SK-N-SH (cell line): ENCODE data around the gene FJX1. TPM values are rescaled to one million over a fixed set of nuclear protein-coding genes. Genes with fewer than 3 reads are reported as not detected.

Experiments
- CTCF ChIA-PET: fragments of 300-600, 350-600 bp; formaldehyde crosslinking; extraction: SDS; loops from one replicate; lab custom pipeline; 2021; lab: Yijun Ruan, JAX
- POLR2A ChIA-PET: fragments of 350-600 bp; sonication (Branson Sonifier 250); formaldehyde crosslinking; extraction: SDS; loops from one replicate; lab custom pipeline; 2020; ENCODE audit warnings: antibody characterized with exemption, inconsistent platforms; lab: Yijun Ruan, JAX
- DNase-seq: peaks from one replicate; pipeline ENCODE4 v3.0.0; 2012
- H2AFZ ChIP-seq: fragments of 200-600 bp; sonication (generic); 2 replicates; pipeline ENCODE4 v1.8.1; 2016; ENCODE audit warnings: antibody characterized with exemption, mild to moderate bottlenecking, low read depth
- H3F3A ChIP-seq: fragments of 200-600 bp; sonication (generic); replicated peaks from 2 replicates; pipeline ENCODE3; 2016; ENCODE audit warnings: antibody characterized with exemption, mild to moderate bottlenecking; ENCODE audit not compliant: insufficient read depth
- H3K27ac ChIP-seq, 2 experiments: fragments of 200-500 bp in 1 of 2; fragments of 200-600 bp in 1 of 2; sonication (Bioruptor generic) in 1 of 2; sonication (generic), shearing (Covaris generic) in 1 of 2; 2 replicates each; pipeline versions ENCODE4 v1.5.1 to v1.6.1; 2014 to 2016; ENCODE audit warnings: low read depth in 2 of 2, inconsistent platforms in 1 of 2, low read length in 1 of 2, mild to moderate bottlenecking in 1 of 2, mixed read lengths in 1 of 2
- H3K27me3 ChIP-seq: fragments of 200-600 bp; sonication (generic), shearing (Covaris generic); 2 replicates; pipeline ENCODE4 v1.6.1; 2016; ENCODE audit warnings: mixed run types; ENCODE audit not compliant: insufficient read depth
- H3K36me3 ChIP-seq, 2 experiments: fragments of 200-500 bp in 1 of 2; fragments of 200-600 bp in 1 of 2; sonication (Bioruptor generic) in 1 of 2; sonication (generic) in 1 of 2; replicated peaks in 1 of 2; 2 replicates each; pipeline versions ENCODE3 to v1.5.1; 2014 to 2016; ENCODE audit warnings: low read length in 1 of 2, mild to moderate bottlenecking in 1 of 2; ENCODE audit not compliant: insufficient read depth in 2 of 2, control insufficient read depth in 1 of 2
- H3K4me1 ChIP-seq, 2 experiments: fragments of 200-500 bp in 1 of 2; fragments of 200-600 bp in 1 of 2; sonication (Bioruptor generic) in 1 of 2; sonication (generic), shearing (Covaris generic) in 1 of 2; 2 replicates each; pipeline versions ENCODE4 v1.5.1 to v1.6.1; 2014 to 2016; ENCODE audit warnings: low read depth in 1 of 2, low read length in 1 of 2, mixed run types in 1 of 2; ENCODE audit not compliant: insufficient read depth in 2 of 2, control insufficient read depth in 1 of 2
- H3K4me2 ChIP-seq: fragments of 200-600 bp; sonication (generic), shearing (Covaris generic); 2 replicates; pipeline ENCODE4 v1.6.1; 2017; ENCODE audit warnings: mixed run types
- H3K4me3 ChIP-seq, 2 experiments: fragments of 200-500 bp in 1 of 2; fragments of 200-600 bp in 1 of 2; sonication (Bioruptor generic) in 1 of 2; sonication (generic), shearing (Covaris generic) in 1 of 2; 2 replicates each; pipeline versions ENCODE4 v1.5.1 to v1.8.1; 2014 to 2016; ENCODE audit warnings: low read depth in 2 of 2, inconsistent platforms in 1 of 2, low read length in 1 of 2, mild to moderate bottlenecking in 1 of 2, mixed read lengths in 1 of 2, moderate library complexity in 1 of 2
- H3K79me2 ChIP-seq: fragments of 200-600 bp; sonication (generic); 2 replicates; pipeline ENCODE4 v1.8.1; 2017; ENCODE audit warnings: mild to moderate bottlenecking; ENCODE audit not compliant: insufficient read depth
- H3K9ac ChIP-seq: fragments of 200-600 bp; sonication (generic); 2 replicates; pipeline ENCODE4 v1.6.1; 2017; ENCODE audit warnings: mixed run types
- H3K9me2 ChIP-seq: fragments of 200-600 bp; sonication (generic); 2 replicates; pipeline ENCODE4 v1.6.1; 2017; ENCODE audit warnings: mixed run types
- H3K9me3 ChIP-seq: fragments of 200-600 bp; sonication (generic); 2 replicates; pipeline ENCODE4 v1.6.1; 2017; ENCODE audit warnings: mixed run types, mild to moderate bottlenecking, moderate library complexity
- H4K20me1 ChIP-seq: fragments of 200-600 bp; sonication (generic); 2 replicates; pipeline ENCODE4 v1.6.1; 2017; ENCODE audit warnings: mild to moderate bottlenecking, mixed run types; ENCODE audit not compliant: insufficient read depth
- CTCF ChIP-seq: fragments of 200-600 bp; sonication (generic); IDR thresholded peaks from 2 replicates; pipeline ENCODE4 v1.6.1; 2017; ENCODE audit warnings: antibody characterized with exemption, mild to moderate bottlenecking, moderate library complexity
- EZH2phosphoT487 ChIP-seq: fragments of 200-600 bp; sonication (generic); IDR thresholded peaks from 2 replicates; pipeline ENCODE4 v1.6.1; 2017; ENCODE audit warnings: low read depth, mixed run types, mild to moderate bottlenecking, antibody characterized with exemption, moderate library complexity, borderline replicate concordance
- GATA2 ChIP-seq: sonication (generic); formaldehyde crosslinking; IDR thresholded peaks from 2 replicates; pipeline ENCODE4 v1.5.0; 2020; ENCODE audit warnings: mild to moderate bottlenecking, missing genetic modification reagents
- IRF3 ChIP-seq: fragments of 150-350 bp; IDR thresholded peaks from 2 replicates; pipeline ENCODE4 v1.6.1; 2016; ENCODE audit warnings: mild to moderate bottlenecking, low read depth, low read length
- MAX ChIP-seq: IDR thresholded peaks from 2 replicates; pipeline ENCODE4 v1.4.0; 2012; ENCODE audit warnings: low read depth
- MEF2A ChIP-seq: IDR thresholded peaks from 2 replicates; pipeline ENCODE4 v1.4.0; 2012; ENCODE audit warnings: low read depth, borderline replicate concordance
- NRF1 ChIP-seq: IDR thresholded peaks from 2 replicates; pipeline ENCODE4 v1.6.1; 2012; ENCODE audit warnings: low read depth, mild to moderate bottlenecking, low read length
- REST ChIP-seq: IDR thresholded peaks from 2 replicates; pipeline ENCODE4 v1.6.1; 2012; ENCODE audit warnings: mild to moderate bottlenecking, low read depth, low read length, moderate library complexity
- RXRA ChIP-seq: IDR thresholded peaks from 2 replicates; pipeline ENCODE4 v1.4.0; 2012; ENCODE audit warnings: low read depth, mild to moderate bottlenecking, borderline replicate concordance
- WGBS: methylation state at CpG from one replicate; pipeline ENCODE4 v1.1.6; 2017; ENCODE audit warnings: low lambda C conversion rate; 5-methylcytosine and 5-hydroxymethylcytosine counted together
- polyA plus RNA-seq, 3 experiments: library from polyadenylated mRNA; depleted of rRNA; stranded (reverse); fragments of >200 nt; gene quantifications; 2 replicates each; pipeline ENCODE4 v1.2.3, GENCODE V29; 2012

FJX1 gene
- polyA plus RNA-seq, 1 of the 3 experiments (the other 2 are of a cell fraction): 34.5 TPM

- no peak overlapping the region for H2AFZ ChIP-seq
- H3K4me2 ChIP-seq: peak overlapping the region; percentile 90
- H3K9me2 ChIP-seq: no peaks in the 10 kb centered on the region
- H3K4me1 ChIP-seq: peaks cover 27 to 59% of the 10 kb centered on the region in 2 experiments
- CTCF ChIA-PET: interaction anchor here (0.6 to 3.8 kb wide), 16 partner anchors 8 to 652 kb away, joined by 3 to 34 read pairs (median 4); no protein-coding TSS in a partner anchor
- DNase-seq: peak; percentile 78
- H3K27me3 ChIP-seq: no peaks in the 10 kb centered on the region
- peak overlapping the region; percentile 71 for H3K4me3 ChIP-seq
- 0% methylated on average over 14 of the region's 91 CpGs for WGBS
- peaks cover 44% of the 10 kb centered on the region for H3F3A ChIP-seq
- POLR2A ChIA-PET: no interaction called here
- no peaks in the 10 kb centered on the region for H4K20me1 ChIP-seq
- H3K36me3 ChIP-seq: peaks cover 2 to 8% of the 10 kb centered on the region in 2 experiments
- peaks cover 40% of the 10 kb centered on the region for H3K79me2 ChIP-seq
- peak overlapping the region; percentile 55 to 94 for H3K27ac ChIP-seq
- peak overlapping the region; percentile 81 for H3K9ac ChIP-seq
- TF ChIP-seq EZH2phosphoT487 (no peak), RXRA (no peak), GATA2 (CRISPR knock-in tag) (no peak)
- H3K9me3 ChIP-seq: no peaks in the 10 kb centered on the region
Observed at GRCh38 chr11:35618497-35619115, 346 bp downstream of the FJX1 start.

- POLR2A ChIA-PET: interaction anchor here (0.8 to 1.1 kb wide), 2 partner anchors 203 to 650 kb away, joined by 4 to 5 read pairs; no protein-coding TSS in a partner anchor
- peak overlapping the region; percentile 64 to 94 for H3K27ac ChIP-seq
- peak; percentile 71 for DNase-seq
- peak overlapping the region; percentile 81 for H3K9ac ChIP-seq
- H3K4me2 ChIP-seq: peak overlapping the region; percentile 90
- no peaks in the 10 kb centered on the region for H3K27me3 ChIP-seq
- H3K9me2 ChIP-seq: no peaks in the 10 kb centered on the region
- peaks cover 51% of the 10 kb centered on the region for H3F3A ChIP-seq
- H3K9me3 ChIP-seq: no peaks in the 10 kb centered on the region
- peaks cover 31 to 65% of the 10 kb centered on the region in 2 experiments for H3K4me1 ChIP-seq
- peaks cover 2 to 8% of the 10 kb centered on the region in 2 experiments for H3K36me3 ChIP-seq
- WGBS: under 1% methylated on average over 25 of the region's 84 CpGs
- H3K4me3 ChIP-seq: peak overlapping the region; percentile 71
- H4K20me1 ChIP-seq: no peaks in the 10 kb centered on the region
- H3K79me2 ChIP-seq: peaks cover 40% of the 10 kb centered on the region
- 0 out of 2 replicates have a peak overlapping the region, but pooled peaks have one; percentile 9 for H2AFZ ChIP-seq
- CTCF ChIA-PET: interaction anchor here (0.6 to 3.8 kb wide), 20 partner anchors 9 to 874 kb away, joined by 3 to 34 read pairs (median 4); no protein-coding TSS in a partner anchor
- TF ChIP-seq CTCF (peak; percentile 20; the same call in 1 of the 2 replicates), REST (peak; percentile 9; the same call in 1 of the 2 replicates), NRF1 (no peak), MEF2A (no peak), IRF3 (no peak), MAX (peak; percentile 88)
- TF ChIP-seq, all 33 proteins: peak for 3
Observed at GRCh38 chr11:35619116-35619854, 1.0 kb downstream of the FJX1 start.
